B cell (primary cell): ENCODE results near the gene PYY.

Experiments
- EZH2 ChIP-seq: IDR thresholded peaks from 2 replicates; pipeline ENCODE4 v1.6.1; 2012; ENCODE audit warnings: borderline replicate concordance, low read depth, mild to moderate bottlenecking, moderate library complexity, low read length; ENCODE audit not compliant: insufficient read depth, poor library complexity, severe bottlenecking
- TF ChIP-seq, protein P1 (sequence below): fragments of 200-600 bp; IDR thresholded peaks from one replicate; pipeline ENCODE4 v1.8.0; 2022; ENCODE audit warnings: antibody characterized with exemption, mild to moderate bottlenecking

DNA sequence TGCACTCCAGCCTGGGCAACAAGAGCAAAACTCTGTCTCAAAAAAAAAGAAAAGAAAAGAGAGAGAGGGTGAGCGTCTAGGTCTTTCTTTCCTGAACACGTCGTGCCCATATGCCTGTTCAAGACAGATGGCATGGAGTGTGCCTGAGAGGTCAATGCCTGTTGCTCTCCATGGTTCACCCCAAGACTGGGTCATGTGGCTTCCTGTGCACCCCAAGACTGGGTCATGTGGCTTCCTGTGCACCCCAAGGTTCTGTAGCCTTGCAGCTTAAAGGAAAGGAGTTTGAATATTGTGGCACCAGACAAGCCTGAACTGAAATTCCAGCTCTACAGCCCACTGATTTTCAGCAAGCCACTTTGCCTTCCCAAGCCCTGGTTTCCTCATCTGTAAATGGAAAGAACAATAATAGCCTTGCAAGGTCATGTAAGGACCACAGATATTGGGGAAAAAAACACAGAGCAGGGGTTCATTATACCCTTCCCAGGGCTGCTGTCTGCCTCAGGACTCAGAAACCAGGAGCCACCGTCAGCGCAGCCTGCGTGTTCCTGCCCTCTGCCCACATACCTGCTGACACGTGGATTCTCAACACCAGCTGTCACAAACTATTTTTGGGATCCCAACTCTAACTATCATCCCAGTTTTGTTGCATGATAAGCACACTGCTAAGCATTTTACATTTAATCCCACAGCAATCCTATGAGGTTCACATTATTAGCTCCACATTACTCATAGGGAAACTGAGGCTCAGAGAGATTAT, 32.7 kb upstream of the PYY start:
- TF ChIP-seq, protein P1, sequence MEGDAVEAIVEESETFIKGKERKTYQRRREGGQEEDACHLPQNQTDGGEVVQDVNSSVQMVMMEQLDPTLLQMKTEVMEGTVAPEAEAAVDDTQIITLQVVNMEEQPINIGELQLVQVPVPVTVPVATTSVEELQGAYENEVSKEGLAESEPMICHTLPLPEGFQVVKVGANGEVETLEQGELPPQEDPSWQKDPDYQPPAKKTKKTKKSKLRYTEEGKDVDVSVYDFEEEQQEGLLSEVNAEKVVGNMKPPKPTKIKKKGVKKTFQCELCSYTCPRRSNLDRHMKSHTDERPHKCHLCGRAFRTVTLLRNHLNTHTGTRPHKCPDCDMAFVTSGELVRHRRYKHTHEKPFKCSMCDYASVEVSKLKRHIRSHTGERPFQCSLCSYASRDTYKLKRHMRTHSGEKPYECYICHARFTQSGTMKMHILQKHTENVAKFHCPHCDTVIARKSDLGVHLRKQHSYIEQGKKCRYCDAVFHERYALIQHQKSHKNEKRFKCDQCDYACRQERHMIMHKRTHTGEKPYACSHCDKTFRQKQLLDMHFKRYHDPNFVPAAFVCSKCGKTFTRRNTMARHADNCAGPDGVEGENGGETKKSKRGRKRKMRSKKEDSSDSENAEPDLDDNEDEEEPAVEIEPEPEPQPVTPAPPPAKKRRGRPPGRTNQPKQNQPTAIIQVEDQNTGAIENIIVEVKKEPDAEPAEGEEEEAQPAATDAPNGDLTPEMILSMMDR: no peak
- no peak for TF ChIP-seq EZH2
